HUES64 (cell line): Measurements from ENCODE around the gene FER.
"Not testable (repeated sequence)": the region's sequence is repeated elsewhere in the genome, so short reads cannot be mapped to it uniquely, and the experiment has no call there.

Experiments
- H3K27ac ChIP-seq: 2 replicates; pipeline ENCODE4 v1.7.0; 2013; ENCODE audit warnings: low read depth, low read length, inconsistent platforms
- H3K27me3 ChIP-seq: 2 replicates; pipeline ENCODE4 v1.6.1; 2013; ENCODE audit warnings: mild to moderate bottlenecking, low read length; ENCODE audit not compliant: insufficient read depth
- H3K36me3 ChIP-seq: 2 replicates; pipeline ENCODE4 v1.6.1; 2013; ENCODE audit warnings: mild to moderate bottlenecking, low read length; ENCODE audit not compliant: insufficient read depth
- H3K4me1 ChIP-seq: 2 replicates; pipeline ENCODE4 v1.6.1; 2013; ENCODE audit warnings: mild to moderate bottlenecking, low read length, moderate library complexity; ENCODE audit not compliant: insufficient read depth
- H3K4me3 ChIP-seq: 2 replicates; pipeline ENCODE4 v1.5.1; 2013; ENCODE audit warnings: mild to moderate bottlenecking, low read length, moderate library complexity
- H3K9ac ChIP-seq: 2 replicates; pipeline ENCODE4 v1.6.1; 2013; ENCODE audit warnings: mild to moderate bottlenecking, low read depth, low read length
- H3K9me3 ChIP-seq: 2 replicates; pipeline ENCODE4 v1.6.1; 2013; ENCODE audit warnings: low read depth, low read length; ENCODE audit not compliant: insufficient read depth
- WGBS: fragments of 150-250, 120-280 bp; methylation state at CpG from one replicate; pipeline ENCODE4 v1.1.7; 2013; ENCODE audit warnings: missing lambda C conversion rate; 5-methylcytosine and 5-hydroxymethylcytosine counted together

Gene FER

GRCh38 chr5:108769352-108769751 is 21.7 kb downstream of the FER start:
- H3K36me3 ChIP-seq, result no peaks in the 10 kb centered on the region
- no peak overlapping the region for H3K27ac ChIP-seq
- H3K9ac ChIP-seq, result no peak overlapping the region
- 93% methylated on average over 1 of the region's 1 CpG for WGBS
- H3K4me3 ChIP-seq, result no peak overlapping the region
- H3K9me3 ChIP-seq, result no peaks in the 10 kb centered on the region
- H3K27me3 ChIP-seq, result no peaks in the 10 kb centered on the region
- no peaks in the 10 kb centered on the region for H3K4me1 ChIP-seq

- H3K27me3 ChIP-seq, result no peaks in the 10 kb centered on the region
- no peak overlapping the region for H3K4me3 ChIP-seq
- no peak overlapping the region for H3K27ac ChIP-seq
- no CpG with 5 or more reads among the region's 1 CpG for WGBS
- H3K4me1 ChIP-seq, result no peaks in the 10 kb centered on the region
- no peaks in the 10 kb centered on the region for H3K36me3 ChIP-seq
- H3K9me3 ChIP-seq, result no peaks in the 10 kb centered on the region
- H3K9ac ChIP-seq, result no peak overlapping the region
Observed at GRCh38 chr5:108772626-108773025, 24.9 kb downstream of the FER start.

GRCh38 chr5:108773330-108773729 is 25.6 kb downstream of the FER start:
- no peak overlapping the region for H3K27ac ChIP-seq
- no peaks in the 10 kb centered on the region for H3K4me1 ChIP-seq
- no peaks in the 10 kb centered on the region for H3K36me3 ChIP-seq
- no peak overlapping the region for H3K9ac ChIP-seq
- no peaks in the 10 kb centered on the region for H3K9me3 ChIP-seq
- 89% methylated on average over 1 of the region's 2 CpGs for WGBS
- H3K27me3 ChIP-seq, result no peaks in the 10 kb centered on the region
- H3K4me3 ChIP-seq, result no peak overlapping the region

- WGBS, result 96% methylated on average over 2 of the region's 2 CpGs
- not testable (repeated sequence) for H3K27me3 ChIP-seq, H3K4me1 ChIP-seq
Observed at GRCh38 chr5:108774079-108774478, 26.4 kb downstream of the FER start.

GRCh38 chr5:108777582-108777981 is 29.9 kb downstream of the FER start:
- not testable (repeated sequence) for H3K9me3 ChIP-seq, H3K36me3 ChIP-seq, H3K27me3 ChIP-seq, H3K27ac ChIP-seq, H3K4me1 ChIP-seq, H3K9ac ChIP-seq, H3K4me3 ChIP-seq
- 100% methylated on average over 3 of the region's 3 CpGs for WGBS

More at GRCh38 chr5:108774079-108774478, 26.4 kb downstream of the FER start:
- H3K9me3 ChIP-seq, H3K27ac ChIP-seq, H3K36me3 ChIP-seq, H3K4me3 ChIP-seq, H3K9ac ChIP-seq: not testable (repeated sequence)

GRCh38 chr5:108784577-108784976 is 36.9 kb downstream of the FER start:
- not testable (repeated sequence) for H3K27ac ChIP-seq, H3K4me3 ChIP-seq, H3K9ac ChIP-seq, H3K27me3 ChIP-seq, H3K4me1 ChIP-seq
- 98% methylated on average over 4 of the region's 4 CpGs for WGBS
- Histone ChIP-seq H3K9me3 (peaks cover 29% of the 10 kb centered on the region), H3K36me3 (peaks cover 18% of the 10 kb centered on the region)

- H3K27me3 ChIP-seq, result no peaks in the 10 kb centered on the region
- peaks cover 29% of the 10 kb centered on the region for H3K9me3 ChIP-seq
- WGBS, result 92% methylated on average over 12 of the region's 12 CpGs
Observed at GRCh38 chr5:108786806-108787483, 39.2 kb downstream of the FER start.

GRCh38 chr5:108788142-108788541 is 40.4 kb downstream of the FER start:
- H3K4me3 ChIP-seq, result no peak overlapping the region
- no peaks in the 10 kb centered on the region for H3K27me3 ChIP-seq
- H3K9me3 ChIP-seq, result peaks cover 29% of the 10 kb centered on the region
- peaks cover 18% of the 10 kb centered on the region for H3K36me3 ChIP-seq
- no peak overlapping the region for H3K9ac ChIP-seq
- no peak overlapping the region for H3K27ac ChIP-seq
- 95% methylated on average over 7 of the region's 7 CpGs for WGBS
- no peaks in the 10 kb centered on the region for H3K4me1 ChIP-seq

More at GRCh38 chr5:108786806-108787483, 39.2 kb downstream of the FER start:
- H3K27ac ChIP-seq, result no peak overlapping the region
- no peak overlapping the region for H3K9ac ChIP-seq
- H3K4me3 ChIP-seq, result no peak overlapping the region
- no peaks in the 10 kb centered on the region for H3K4me1 ChIP-seq
- H3K36me3 ChIP-seq, result peaks cover 18% of the 10 kb centered on the region

- 96% methylated on average over 5 of the region's 5 CpGs for WGBS
- no peak overlapping the region for H3K27ac ChIP-seq
- H3K9me3 ChIP-seq, result no peaks in the 10 kb centered on the region
- no peak overlapping the region for H3K4me3 ChIP-seq
- H3K36me3 ChIP-seq, result no peaks in the 10 kb centered on the region
- H3K9ac ChIP-seq, result no peak overlapping the region
- H3K27me3 ChIP-seq, result no peaks in the 10 kb centered on the region
- H3K4me1 ChIP-seq, result no peaks in the 10 kb centered on the region
Observed at GRCh38 chr5:108793207-108793606, 45.5 kb downstream of the FER start.

- H3K36me3 ChIP-seq, H3K9ac ChIP-seq, H3K9me3 ChIP-seq, H3K27ac ChIP-seq, H3K4me3 ChIP-seq, H3K27me3 ChIP-seq, H3K4me1 ChIP-seq: not testable (repeated sequence)
- 100% methylated on average over 2 of the region's 4 CpGs for WGBS
Observed at GRCh38 chr5:108794349-108794748, 46.7 kb downstream of the FER start.

- Histone ChIP-seq H3K9ac (no peak overlapping the region), H3K4me1 (no peaks in the 10 kb centered on the region), H3K4me3 (no peak overlapping the region), H3K27ac (no peak overlapping the region), H3K36me3 (no peaks in the 10 kb centered on the region), H3K9me3 (no peaks in the 10 kb centered on the region), H3K27me3 (no peaks in the 10 kb centered on the region)
- 94% methylated on average over 2 of the region's 2 CpGs for WGBS
Observed at GRCh38 chr5:108797396-108797795, 49.7 kb downstream of the FER start.

GRCh38 chr5:108797986-108798385 is 50.3 kb downstream of the FER start:
- Histone ChIP-seq H3K9ac (no peak overlapping the region), H3K27me3 (no peaks in the 10 kb centered on the region), H3K27ac (no peak overlapping the region), H3K9me3 (no peaks in the 10 kb centered on the region), H3K36me3 (no peaks in the 10 kb centered on the region), H3K4me1 (no peaks in the 10 kb centered on the region), H3K4me3 (no peak overlapping the region)
- 100% methylated on average over 1 of the region's 2 CpGs for WGBS
